Nephron (organoid): ENCODE data around the gene LRRN1.

Source experiments
- H3K27ac Mint-ChIP-seq, 3 experiments: 2 replicates each; pipeline ENCODE4 v1.8.0; 2020; ENCODE audit warnings: mixed read lengths in 3 of 3, mild to moderate bottlenecking in 2 of 3, moderate library complexity in 1 of 3
- H3K27me3 Mint-ChIP-seq: 2 replicates; pipeline ENCODE4 v1.8.0; 2021; ENCODE audit warnings: low read depth, mild to moderate bottlenecking, moderate library complexity, mixed read lengths
- H3K36me3 Mint-ChIP-seq: 2 replicates; pipeline ENCODE4 v1.8.0; 2020; ENCODE audit warnings: low read depth, mixed read lengths
- H3K4me1 Mint-ChIP-seq: 2 replicates; pipeline ENCODE4 v1.8.0; 2020; ENCODE audit warnings: mixed read lengths
- H3K4me3 Mint-ChIP-seq, 3 experiments: 2 replicates each; pipeline ENCODE4 v1.8.0; 2020; ENCODE audit warnings: mild to moderate bottlenecking in 3 of 3, mixed read lengths in 3 of 3, moderate library complexity in 2 of 3
- H3K9me3 Mint-ChIP-seq: 2 replicates; pipeline ENCODE4 v1.8.0; 2020; ENCODE audit warnings: mixed read lengths
- TF ChIP-seq, protein P1 (sequence below), 3 experiments: fragments of 200-600 bp; sonication (generic); IDR thresholded peaks; one replicate each; pipeline ENCODE4 v1.5.0; 2021; ENCODE audit warnings: antibody characterized with exemption in 3 of 3; ENCODE audit not compliant: unreplicated experiment in 3 of 3

LRRN1 gene

DNA sequence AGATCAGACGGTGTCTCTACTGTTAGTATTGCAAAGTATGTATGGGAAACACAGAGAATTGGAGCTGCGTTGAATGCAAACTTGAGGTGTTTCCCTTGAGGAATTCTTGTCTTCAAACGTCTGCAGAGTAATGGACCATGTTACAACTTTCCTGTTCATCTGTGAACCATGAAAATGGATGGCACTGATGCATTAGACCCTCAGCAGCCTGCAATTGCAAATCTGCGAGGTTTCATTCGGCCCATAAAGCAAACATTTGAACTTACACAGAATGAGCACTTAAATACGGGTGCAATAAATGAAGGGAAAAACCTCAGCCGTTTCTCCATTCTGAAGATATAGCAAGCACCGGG lies 49.7 kb downstream of the LRRN1 start:
- Mint-ChIP-seq H3K27me3 (no peaks in the 10 kb centered on the region), H3K36me3 (peaks cover 27% of the 10 kb centered on the region), H3K4me3 (no peak overlapping the region), H3K9me3 (peaks cover 5% of the 10 kb centered on the region), H3K27ac (peak overlapping the region; percentile 68 to 91 (median 76)), H3K4me1 (peaks cover 54% of the 10 kb centered on the region)
- TF ChIP-seq, protein P1, sequence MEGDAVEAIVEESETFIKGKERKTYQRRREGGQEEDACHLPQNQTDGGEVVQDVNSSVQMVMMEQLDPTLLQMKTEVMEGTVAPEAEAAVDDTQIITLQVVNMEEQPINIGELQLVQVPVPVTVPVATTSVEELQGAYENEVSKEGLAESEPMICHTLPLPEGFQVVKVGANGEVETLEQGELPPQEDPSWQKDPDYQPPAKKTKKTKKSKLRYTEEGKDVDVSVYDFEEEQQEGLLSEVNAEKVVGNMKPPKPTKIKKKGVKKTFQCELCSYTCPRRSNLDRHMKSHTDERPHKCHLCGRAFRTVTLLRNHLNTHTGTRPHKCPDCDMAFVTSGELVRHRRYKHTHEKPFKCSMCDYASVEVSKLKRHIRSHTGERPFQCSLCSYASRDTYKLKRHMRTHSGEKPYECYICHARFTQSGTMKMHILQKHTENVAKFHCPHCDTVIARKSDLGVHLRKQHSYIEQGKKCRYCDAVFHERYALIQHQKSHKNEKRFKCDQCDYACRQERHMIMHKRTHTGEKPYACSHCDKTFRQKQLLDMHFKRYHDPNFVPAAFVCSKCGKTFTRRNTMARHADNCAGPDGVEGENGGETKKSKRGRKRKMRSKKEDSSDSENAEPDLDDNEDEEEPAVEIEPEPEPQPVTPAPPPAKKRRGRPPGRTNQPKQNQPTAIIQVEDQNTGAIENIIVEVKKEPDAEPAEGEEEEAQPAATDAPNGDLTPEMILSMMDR (IDR thresholded peaks at IDR 0.05; ENCODE audit: unreplicated experiment in 3 of 3) = no peak

DNA sequence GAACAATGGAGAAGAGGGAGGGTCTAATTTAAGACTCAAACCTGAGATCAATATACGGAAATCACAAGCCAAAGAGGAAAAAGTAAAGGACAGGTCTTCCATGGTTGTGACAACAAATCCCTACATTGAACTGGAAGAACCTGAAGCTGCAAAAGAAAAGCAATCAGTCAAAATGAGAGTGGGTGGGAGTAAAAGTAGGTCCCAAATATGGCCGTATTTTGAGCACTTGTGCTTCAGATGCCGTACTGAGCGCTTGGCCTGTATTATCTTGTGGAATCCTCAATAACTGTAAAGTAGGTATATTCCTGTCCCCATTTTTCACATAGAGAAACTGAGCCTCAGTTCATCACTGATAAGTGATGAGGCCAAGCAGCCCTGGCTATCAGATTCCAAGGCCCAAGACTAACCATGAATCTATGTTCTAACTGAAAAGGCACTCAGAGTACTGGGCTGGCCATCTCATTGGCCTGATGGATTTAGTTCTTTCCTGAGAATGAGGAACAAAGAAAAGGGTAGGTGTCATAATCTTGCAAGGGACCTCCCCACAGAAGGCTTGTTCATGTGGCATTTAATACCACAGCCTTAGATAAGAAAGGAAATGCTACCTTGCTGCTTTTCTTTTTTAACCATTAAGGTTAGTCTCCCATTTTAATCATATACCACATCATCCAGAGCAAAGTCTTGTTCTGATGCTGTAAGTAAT lies 52.5 kb downstream of the LRRN1 start:
- Mint-ChIP-seq H3K9me3 (no peaks in the 10 kb centered on the region), H3K36me3 (peaks cover under 1% of the 10 kb centered on the region), H3K4me1 (peaks cover 70% of the 10 kb centered on the region), H3K27me3 (no peaks in the 10 kb centered on the region), H3K27ac (peak overlapping the region in 2 of 3 experiments; percentile 21 to 52), H3K4me3 (no peak overlapping the region)
- TF ChIP-seq, protein P1 (IDR thresholded peaks at IDR 0.05; ENCODE audit: unreplicated experiment in 3 of 3) = no peak

DNA sequence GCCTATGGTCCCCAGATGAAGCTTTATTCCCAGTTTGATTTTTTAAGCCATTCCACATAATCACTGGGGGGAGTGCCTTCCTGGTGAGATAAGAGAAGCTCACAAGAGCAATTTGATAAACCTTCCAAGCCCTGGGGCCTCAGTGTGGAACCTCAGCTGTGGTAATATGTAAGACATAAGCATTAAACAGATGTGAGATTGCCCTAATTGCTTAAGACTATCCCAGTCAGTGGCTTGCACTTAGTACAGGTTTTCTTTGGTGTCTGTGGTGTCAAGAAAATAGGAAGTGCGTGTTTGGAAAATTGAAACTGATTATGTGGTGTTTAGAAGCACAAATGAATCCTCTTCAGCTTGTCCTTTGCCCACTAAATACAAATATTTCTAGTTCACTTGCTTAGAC lies 54.3 kb downstream of the LRRN1 start:
- TF ChIP-seq, protein P1 (IDR thresholded peaks at IDR 0.05; ENCODE audit: unreplicated experiment in 3 of 3) = no peak
- no peaks in the 10 kb centered on the region for H3K27me3 Mint-ChIP-seq
- peaks cover 62% of the 10 kb centered on the region for H3K4me1 Mint-ChIP-seq
- H3K36me3 Mint-ChIP-seq = no peaks in the 10 kb centered on the region
- no peak overlapping the region for H3K27ac Mint-ChIP-seq
- H3K9me3 Mint-ChIP-seq = no peaks in the 10 kb centered on the region
- no peak overlapping the region for H3K4me3 Mint-ChIP-seq

DNA sequence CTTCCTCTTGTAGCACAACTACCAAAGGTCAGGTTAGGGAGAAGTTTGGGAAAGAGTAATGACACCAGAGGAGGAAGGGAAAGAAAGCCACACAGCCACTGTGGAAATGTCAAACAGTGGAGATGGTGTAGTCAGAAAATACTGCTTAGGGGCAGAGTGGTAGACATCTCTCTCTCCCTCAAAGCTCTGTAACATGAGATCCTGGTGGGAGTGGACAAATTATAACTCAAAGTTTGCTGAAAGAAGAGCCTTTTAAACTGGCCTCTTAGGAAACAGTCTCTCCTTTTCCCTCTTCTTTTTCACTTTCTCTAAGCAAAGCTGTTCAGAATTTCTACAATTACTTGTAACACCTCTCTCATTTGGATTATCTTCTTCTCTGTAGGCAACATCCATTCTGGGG lies 55.8 kb downstream of the LRRN1 start:
- no peaks in the 10 kb centered on the region for H3K36me3 Mint-ChIP-seq
- H3K4me1 Mint-ChIP-seq = peaks cover 47% of the 10 kb centered on the region
- H3K4me3 Mint-ChIP-seq = no peak overlapping the region
- peak overlapping the region; percentile 5 to 22 (median 19) for H3K27ac Mint-ChIP-seq
- H3K27me3 Mint-ChIP-seq = no peaks in the 10 kb centered on the region
- TF ChIP-seq, protein P1 (IDR thresholded peaks at IDR 0.05; ENCODE audit: unreplicated experiment in 3 of 3) = no peak
- H3K9me3 Mint-ChIP-seq = no peaks in the 10 kb centered on the region

DNA sequence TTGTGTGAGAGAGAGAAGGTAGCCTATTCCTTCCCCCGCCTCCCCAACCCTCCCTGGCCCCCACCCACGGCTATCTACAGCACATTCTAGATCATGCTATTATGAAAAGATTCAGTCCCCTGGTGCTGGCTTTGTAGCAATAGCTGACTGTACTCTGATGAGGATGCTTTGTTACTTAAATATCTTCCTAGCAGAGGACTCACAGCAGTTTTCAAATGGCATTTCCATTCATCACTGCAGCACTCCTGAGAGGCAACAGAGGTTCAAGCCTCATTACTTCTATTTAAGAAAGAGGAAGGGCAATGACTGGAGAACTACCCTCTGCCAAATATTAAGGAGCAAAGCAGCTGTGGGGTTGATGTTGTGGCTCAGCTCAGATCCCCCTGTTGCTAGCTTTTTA lies 61.0 kb downstream of the LRRN1 start:
- Mint-ChIP-seq H3K27ac (no peak overlapping the region), H3K4me3 (no peak overlapping the region), H3K27me3 (no peaks in the 10 kb centered on the region), H3K9me3 (peaks cover 13% of the 10 kb centered on the region), H3K36me3 (peaks cover 11% of the 10 kb centered on the region), H3K4me1 (peaks cover 10% of the 10 kb centered on the region)
- TF ChIP-seq, protein P1 (IDR thresholded peaks at IDR 0.05; ENCODE audit: unreplicated experiment in 3 of 3) = no peak

DNA sequence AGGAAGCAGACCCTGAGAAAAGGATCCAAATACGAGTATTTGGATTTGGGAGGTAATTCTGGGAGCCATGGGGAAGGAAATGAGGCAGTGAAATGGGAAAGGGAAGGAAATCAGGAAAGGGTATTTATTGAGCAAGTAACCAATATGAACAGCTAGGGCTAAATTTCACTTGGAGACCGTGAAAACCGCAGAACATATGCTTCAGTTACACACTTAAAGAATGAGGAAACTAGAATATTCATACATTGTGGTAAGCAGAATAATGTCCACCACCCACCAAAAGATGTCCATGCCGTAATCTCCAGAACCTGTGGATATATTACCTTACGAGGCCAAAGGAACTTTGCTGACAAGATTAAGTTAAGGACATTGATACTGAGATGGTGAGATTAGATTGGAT lies 63.3 kb downstream of the LRRN1 start:
- Mint-ChIP-seq H3K36me3 (peaks cover 15% of the 10 kb centered on the region), H3K27ac (no peak overlapping the region), H3K4me3 (no peak overlapping the region), H3K9me3 (peaks cover 30% of the 10 kb centered on the region), H3K27me3 (no peaks in the 10 kb centered on the region), H3K4me1 (no peaks in the 10 kb centered on the region)
- TF ChIP-seq, protein P1 (IDR thresholded peaks at IDR 0.05; ENCODE audit: unreplicated experiment in 3 of 3) = no peak
